GM19238 (cell line): ENCODE data around the gene HSFY2.
"Not testable (repeated sequence)": the region's sequence is repeated elsewhere in the genome, so short reads cannot be mapped to it uniquely, and the experiment has no call there.

Source experiments
- DNase-seq: peaks from one replicate; pipeline ENCODE4 v3.0.0; 2011; ENCODE audit warnings: low spot score; ENCODE audit not compliant: insufficient read length

HSFY2 gene, protein sequence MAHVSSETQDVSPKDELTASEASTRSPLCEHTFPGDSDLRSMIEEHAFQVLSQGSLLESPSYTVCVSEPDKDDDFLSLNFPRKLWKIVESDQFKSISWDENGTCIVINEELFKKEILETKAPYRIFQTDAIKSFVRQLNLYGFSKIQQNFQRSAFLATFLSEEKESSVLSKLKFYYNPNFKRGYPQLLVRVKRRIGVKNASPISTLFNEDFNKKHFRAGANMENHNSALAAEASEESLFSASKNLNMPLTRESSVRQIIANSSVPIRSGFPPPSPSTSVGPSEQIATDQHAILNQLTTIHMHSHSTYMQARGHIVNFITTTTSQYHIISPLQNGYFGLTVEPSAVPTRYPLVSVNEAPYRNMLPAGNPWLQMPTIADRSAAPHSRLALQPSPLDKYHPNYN

DNA sequence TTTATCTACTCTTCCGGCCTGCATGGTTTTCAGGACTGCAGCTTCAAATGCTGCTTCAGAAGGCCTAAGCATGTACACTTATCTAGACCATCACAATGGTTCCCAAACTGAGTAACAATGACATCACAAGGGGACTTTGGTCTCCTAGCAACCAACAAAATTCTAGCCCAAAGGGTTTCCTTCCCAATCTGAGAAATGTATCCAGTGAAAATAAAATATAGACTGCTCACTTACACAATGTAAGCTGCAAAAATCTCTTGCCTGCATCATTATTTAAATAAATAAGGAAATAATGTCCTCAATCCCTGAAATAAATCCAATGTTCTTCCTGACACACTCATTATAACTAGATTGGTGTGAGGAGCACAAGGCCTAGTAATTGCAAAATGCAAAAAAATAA, at the start of gene HSFY2:
Gene HSFY2 (minus strand): TSS at position 101 of the 400 bp plus-strand sequence. CDS start 117 bp downstream, outside the sequence.
- not testable (repeated sequence) for DNase-seq

DNA sequence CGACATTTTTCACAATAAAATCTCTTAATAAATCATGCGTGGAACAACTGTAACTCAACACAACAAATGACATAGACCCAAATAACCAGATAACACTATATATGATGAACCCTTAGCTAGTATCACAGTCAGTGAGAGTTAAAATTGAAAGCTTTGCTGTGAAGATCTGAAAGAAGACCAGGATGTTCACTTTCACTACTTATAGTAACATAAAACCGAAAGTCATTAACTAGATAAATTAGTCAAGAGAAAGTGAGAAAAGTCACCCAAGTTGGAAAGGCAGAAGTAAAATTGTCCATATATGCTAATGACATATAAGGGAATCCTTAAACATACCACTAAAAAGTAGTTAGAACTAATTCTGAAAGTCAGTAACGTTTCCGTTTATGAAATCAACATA, 42.2 kb upstream of the HSFY2 start:
- DNase-seq: not testable (repeated sequence)

DNA sequence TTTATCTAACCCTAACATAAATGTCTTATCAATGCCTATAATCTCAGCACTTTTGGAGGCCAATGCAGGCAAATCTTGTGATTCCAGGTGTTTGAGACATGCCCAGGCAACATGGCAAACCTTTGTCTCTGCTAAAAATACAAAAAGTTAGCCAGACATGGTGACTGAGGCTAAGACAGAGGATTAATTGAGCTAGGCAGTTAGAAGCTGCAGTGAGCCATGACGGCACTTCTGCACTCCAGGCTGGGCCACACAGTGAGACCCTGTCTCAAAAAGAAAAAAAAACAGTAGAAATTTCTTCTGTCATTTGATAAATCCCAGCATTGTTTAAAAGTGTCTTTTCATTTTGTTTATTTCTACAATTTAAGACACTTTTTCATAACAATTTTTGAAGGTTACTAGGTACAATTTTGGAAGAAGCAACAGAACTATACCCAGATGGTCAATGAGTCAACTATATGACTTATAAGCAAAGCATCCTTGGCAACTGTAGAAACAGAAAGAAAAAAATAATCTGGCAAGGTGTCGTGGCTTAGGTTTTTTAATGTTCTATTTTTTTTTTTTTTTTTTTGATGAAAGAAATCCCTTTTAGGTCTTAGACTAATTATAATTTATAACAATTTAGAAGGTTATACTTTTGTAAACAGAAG, 15.3 kb upstream of the HSFY2 start:
- not testable (repeated sequence) for DNase-seq

DNA sequence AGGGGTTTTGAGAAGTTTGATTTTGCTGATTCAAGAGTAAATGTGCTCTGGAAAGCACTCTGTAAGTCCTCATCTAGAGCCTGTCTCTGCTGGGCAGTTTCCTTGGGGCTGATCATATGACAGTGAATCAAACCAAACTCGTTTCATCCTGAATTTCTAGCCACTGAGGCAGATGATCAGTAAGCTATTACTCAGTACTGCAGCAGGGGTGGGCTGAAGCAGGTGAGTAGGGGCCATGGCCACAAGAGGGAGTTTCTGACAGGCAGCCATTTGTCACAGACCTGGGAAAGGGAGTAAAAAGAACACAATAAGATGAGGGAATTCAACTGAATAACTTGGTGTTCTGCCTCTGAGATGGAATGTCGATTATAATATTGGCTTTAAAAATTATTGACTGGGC, 19.5 kb downstream of the HSFY2 start:
- DNase-seq: not testable (repeated sequence)

DNA sequence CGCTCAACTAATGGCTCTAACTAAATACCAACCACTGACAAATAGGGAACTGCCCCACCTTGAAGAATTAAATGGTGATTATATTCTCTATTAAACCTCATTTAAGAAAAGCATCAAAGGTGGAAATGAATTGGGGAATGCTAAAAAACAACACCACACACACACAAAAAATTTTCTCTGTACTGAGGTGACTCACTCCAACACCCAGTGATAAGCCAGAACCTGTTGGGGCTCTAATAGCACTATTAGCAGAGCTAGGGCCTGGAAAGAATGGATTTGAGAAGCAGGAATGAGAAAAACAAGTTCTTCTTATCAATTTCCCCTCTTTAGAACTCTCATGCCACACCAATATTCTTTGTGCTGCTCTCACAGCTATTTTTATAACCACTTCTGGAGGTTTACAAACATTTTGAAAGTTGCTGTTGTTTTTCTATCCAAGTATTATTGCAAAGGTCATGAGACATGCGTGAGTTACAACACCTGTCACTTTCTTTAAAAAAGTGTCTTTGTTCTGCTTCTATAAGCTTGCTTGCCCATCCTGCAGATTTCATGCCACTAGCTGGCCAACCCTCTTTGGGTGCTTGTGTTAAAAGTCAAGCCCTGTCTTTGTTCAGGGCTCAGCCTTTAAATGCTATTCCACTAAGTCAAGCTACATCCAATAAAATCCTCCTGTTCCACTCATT, 20.3 kb downstream of the HSFY2 start:
- DNase-seq: not testable (repeated sequence)

DNA sequence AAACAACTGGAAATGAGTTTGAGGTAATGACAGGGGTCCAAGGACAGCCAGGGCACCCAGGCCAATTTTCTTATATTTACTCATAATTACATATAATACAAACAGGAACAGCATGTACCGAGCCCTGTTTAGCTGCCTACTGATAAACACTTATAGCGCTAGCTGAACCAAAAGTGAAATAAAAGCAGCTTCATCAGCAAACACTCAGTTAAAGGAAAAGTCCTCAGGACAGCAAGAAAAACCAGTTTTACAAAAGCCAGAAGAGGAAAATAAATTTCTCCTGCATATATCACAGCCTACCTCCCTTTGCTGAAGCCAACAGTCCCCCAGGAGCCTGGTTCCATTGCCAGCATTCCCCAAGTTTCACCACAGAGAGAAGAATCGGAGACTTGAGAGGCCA, 49.8 kb downstream of the HSFY2 start:
- DNase-seq: not testable (repeated sequence)
